GM21576 (cell line): Measurements from ENCODE around the gene ZMYND8.
"Not testable (repeated sequence)": the region's sequence is repeated elsewhere in the genome, so short reads cannot be mapped to it uniquely, and the experiment has no call there.

ENCODE experiments used
- ATAC-seq: cut with Tn5 transposase; IDR thresholded peaks from one replicate; pipeline ENCODE4 v1.9.1; 2021; ENCODE audit warnings: mild to moderate bottlenecking, moderate library complexity; ENCODE audit not compliant: unreplicated experiment

Gene ZMYND8

GRCh38 chr20:47188540-47188939 is 168.0 kb downstream of the ZMYND8 start:
- no peak for ATAC-seq

GRCh38 chr20:47187450-47188195 is 168.9 kb downstream of the ZMYND8 start:
- no peak for ATAC-seq

DNA sequence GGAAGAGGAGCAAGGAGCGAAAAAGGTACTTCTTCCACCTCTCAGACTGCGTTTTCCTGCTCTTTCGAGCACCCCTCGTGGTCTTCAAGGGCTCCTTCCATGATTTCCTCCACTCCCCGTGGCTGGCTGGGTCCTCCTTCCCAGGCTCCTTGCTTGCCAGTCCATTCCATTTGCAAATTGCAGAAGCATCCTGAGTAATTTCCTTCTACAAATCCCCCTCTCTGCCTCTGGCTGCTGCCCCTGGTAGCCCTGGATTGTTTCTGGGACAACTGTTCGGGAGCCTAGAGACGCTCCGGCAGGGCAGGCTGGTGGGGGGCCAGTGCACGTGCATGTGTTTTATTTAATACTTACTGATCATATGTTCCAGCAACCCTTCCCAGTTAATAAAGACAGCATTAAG is 173.1 kb downstream of the ZMYND8 start:
- ATAC-seq, result no peak

- no peak for ATAC-seq
These were observed 175.2 kb downstream of the ZMYND8 start for GRCh38 chr20:47181056-47181862.

DNA sequence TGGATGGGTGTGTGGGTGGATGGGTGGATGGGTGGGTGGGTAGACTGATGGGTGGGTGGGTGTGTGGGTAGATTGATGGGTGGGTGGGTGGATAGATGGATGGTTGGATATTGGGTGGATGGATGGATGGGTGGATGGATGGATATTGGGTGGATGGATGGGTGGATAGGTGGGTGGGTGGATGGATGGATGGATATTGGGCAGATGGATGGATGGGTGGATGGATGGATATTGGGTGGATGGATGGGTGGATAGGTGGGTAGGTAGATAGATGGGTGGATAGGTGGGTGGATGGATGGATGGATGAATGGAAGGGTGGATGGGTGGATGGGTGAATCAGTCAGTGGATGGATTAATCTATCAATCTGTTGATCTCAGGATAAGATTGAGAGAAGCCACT is 177.2 kb downstream of the ZMYND8 start:
- ATAC-seq, result no peak

GRCh38 chr20:47178851-47179250 is 177.6 kb downstream of the ZMYND8 start:
- ATAC-seq, result no peak

- ATAC-seq, result no peak
These were observed 178.2 kb downstream of the ZMYND8 start for GRCh38 chr20:47178277-47178676.

- not testable (repeated sequence) for ATAC-seq
These were observed 180.3 kb downstream of the ZMYND8 start for GRCh38 chr20:47176217-47176616.

DNA sequence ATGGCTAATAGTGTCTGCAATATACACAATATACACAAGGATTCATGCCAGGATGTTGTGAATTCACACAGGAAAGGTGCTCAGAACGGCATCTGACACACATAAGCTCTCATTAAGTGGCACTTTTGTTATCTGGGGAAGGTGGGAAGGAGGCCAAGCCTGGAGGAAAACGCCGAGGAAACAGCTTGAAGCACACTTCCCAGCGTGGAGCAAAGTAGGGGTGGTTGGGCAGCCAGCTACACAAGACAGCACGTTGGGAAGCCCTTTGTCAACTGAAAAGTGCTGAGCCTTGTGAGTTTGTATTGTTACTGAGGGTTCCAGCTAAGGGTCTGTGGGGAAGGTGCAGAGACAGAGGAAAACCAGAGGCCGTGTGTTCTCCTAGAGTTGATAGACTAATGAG is 181.0 kb downstream of the ZMYND8 start:
- no peak for ATAC-seq

- ATAC-seq, result no peak
These were observed 181.8 kb downstream of the ZMYND8 start for GRCh38 chr20:47174456-47175243.

- ATAC-seq, result no peak
These were observed 182.8 kb downstream of the ZMYND8 start for GRCh38 chr20:47173596-47174216.

DNA sequence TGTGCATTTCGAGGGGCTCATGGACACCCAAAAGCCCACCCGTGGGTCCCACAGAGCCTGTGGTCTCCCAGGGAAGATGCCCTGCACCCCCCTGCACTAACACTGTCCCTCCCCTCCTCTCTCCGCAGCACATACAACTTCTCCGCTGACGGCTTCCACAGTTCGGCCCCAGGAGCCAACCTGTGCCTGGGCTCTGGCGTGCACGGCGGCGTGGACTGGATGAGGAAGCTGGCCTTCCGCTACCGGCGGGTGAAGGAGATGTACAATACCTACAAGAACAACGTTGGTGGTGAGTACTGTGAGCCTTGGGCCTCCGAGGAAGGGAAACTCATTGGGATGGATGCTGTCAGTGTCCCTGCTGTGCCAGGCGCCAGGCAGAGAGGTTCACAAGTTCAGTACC is 183.9 kb downstream of the ZMYND8 start:
- ATAC-seq, result no peak

GRCh38 chr20:47167846-47168245 is 188.7 kb downstream of the ZMYND8 start:
- ATAC-seq, result no peak

- no peak for ATAC-seq
These were observed 191.1 kb downstream of the ZMYND8 start for GRCh38 chr20:47165376-47165865.

DNA sequence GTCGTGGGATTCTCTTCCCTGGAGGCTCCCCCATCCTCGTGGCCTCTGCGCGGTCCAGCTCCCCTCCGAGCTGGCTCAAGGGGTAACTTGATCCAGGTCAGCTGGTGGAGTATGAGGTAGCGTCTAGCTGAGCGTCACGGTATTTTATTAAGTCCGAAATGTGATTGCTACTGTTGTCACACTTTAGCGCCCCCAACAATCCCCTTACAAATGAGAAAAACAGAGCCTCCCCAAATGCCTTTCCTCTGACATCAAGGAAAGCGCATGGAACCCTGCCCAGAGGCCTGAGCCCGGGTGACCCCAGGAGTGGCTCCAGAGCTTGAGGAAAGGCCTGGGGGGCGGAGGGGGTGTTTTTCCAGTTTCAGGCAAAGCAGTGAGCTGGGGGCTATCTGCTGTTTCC is 192.4 kb downstream of the ZMYND8 start:
- no peak for ATAC-seq

DNA sequence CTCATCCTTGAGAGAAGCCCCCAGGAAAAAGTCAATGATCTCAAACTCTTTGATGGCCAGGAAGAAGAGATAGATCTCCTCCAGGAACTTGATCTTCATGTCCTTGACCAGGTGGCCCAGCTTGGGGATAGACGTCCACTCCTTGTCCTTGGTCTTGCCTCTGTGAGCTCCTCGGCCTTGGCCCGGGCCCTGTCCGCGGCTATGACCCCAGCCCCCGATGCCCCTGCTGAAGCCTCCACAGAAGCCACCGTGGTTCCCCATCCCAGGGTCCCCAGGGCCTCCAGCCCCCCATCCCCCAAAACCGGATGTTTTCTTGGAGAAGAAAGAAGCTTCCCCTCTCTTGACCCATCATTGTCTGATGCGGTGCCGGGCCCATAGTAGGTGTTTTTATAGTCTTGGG is 195.1 kb downstream of the ZMYND8 start:
- no peak for ATAC-seq

- no peak for ATAC-seq
These were observed 195.5 kb downstream of the ZMYND8 start for GRCh38 chr20:47160992-47161391.

- no peak for ATAC-seq
These were observed 196.3 kb downstream of the ZMYND8 start for GRCh38 chr20:47160240-47160639.
